Progenitor cell of endocrine pancreas (in vitro differentiated cells): ENCODE measurements around the gene VRTN. TPM values are rescaled to one million over a fixed set of nuclear protein-coding genes. Genes with fewer than 3 reads are reported as not detected.

ENCODE experiments used
- DNase-seq: peaks from one replicate; pipeline ENCODE4 v3.0.0; 2021; ENCODE audit warnings: low spot score; ENCODE audit not compliant: unreplicated experiment
- H3K27ac Mint-ChIP-seq: 2 replicates; pipeline ENCODE4 v1.8.0; 2021; ENCODE audit warnings: mild to moderate bottlenecking, moderate library complexity, mixed read lengths
- H3K27me3 Mint-ChIP-seq: 2 replicates; pipeline ENCODE4 v1.8.0; 2021; ENCODE audit warnings: mixed read lengths
- H3K36me3 Mint-ChIP-seq: 2 replicates; pipeline ENCODE4 v1.8.0; 2022; ENCODE audit warnings: mixed read lengths; ENCODE audit not compliant: insufficient read depth
- H3K4me1 Mint-ChIP-seq: 2 replicates; pipeline ENCODE4 v1.8.0; 2021; ENCODE audit warnings: low read depth, mixed read lengths
- H3K4me3 Mint-ChIP-seq: 2 replicates; pipeline ENCODE4 v1.8.0; 2021; ENCODE audit warnings: low read depth, mild to moderate bottlenecking, moderate library complexity, mixed read lengths
- H3K9me3 Mint-ChIP-seq: 2 replicates; pipeline ENCODE4 v1.8.0; 2021; ENCODE audit warnings: low read depth, mixed read lengths
- CTCF ChIP-seq: fragments of 200-600 bp; sonication (generic); IDR thresholded peaks from one replicate; pipeline ENCODE4 v1.5.0; 2021; ENCODE audit warnings: antibody characterized with exemption, mild to moderate bottlenecking; ENCODE audit not compliant: unreplicated experiment
- total RNA-seq: library from RNA; stranded (reverse); gene quantifications from 2 replicates; pipeline ENCODE4 v1.2.1, GENCODE V29; 2021

The VRTN gene
- total RNA-seq, 1 donor from 2014 or later: 1.5 TPM

DNA sequence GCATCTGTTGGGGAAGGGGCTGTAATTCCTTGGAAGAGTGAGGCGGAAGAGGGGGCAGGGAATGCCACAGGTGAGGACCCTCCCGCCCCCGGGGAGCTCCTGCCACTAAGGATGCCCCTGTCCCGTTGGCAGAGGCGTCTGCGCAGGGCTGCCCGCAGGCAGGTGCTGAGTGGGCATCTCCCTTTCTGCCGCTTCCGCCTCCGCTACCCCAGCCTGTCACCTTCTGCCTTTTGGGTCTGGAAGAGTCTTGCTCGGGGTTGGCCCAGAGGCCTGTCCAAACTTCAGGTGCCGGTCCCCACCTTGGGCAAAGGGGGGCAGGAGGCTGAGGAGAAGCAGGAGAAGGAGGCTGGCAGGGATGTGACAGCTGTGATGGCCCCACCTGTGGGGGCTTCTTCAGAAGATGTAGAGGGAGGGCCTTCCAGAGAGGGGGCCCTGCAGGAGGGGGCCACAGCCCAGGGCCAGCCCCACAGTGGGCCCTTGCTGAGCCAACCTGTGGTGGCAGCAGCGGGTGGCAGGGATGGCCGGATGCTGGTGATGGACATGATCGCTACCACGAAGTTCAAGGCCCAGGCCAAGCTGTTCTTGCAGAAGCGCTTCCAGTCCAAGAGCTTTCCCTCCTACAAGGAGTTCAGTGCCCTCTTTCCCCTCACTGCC is 10.0 kb downstream of the VRTN start:
- Mint-ChIP-seq H3K9me3 (no peaks in the 10 kb centered on the region), H3K27me3 (no peaks in the 10 kb centered on the region), H3K36me3 (no peaks in the 10 kb centered on the region), H3K27ac (no peak overlapping the region), H3K4me3 (no peak overlapping the region), H3K4me1 (peaks cover 2% of the 10 kb centered on the region)
- DNase-seq: no peak
- TF ChIP-seq CTCF: no peak

GRCh38 chr14:74360163-74360562 is 11.9 kb downstream of the VRTN start:
- no peaks in the 10 kb centered on the region for H3K36me3 Mint-ChIP-seq

GRCh38 chr14:74362361-74362915 is 14.2 kb downstream of the VRTN start:
- Mint-ChIP-seq H3K27me3 (no peaks in the 10 kb centered on the region), H3K4me1 (peaks cover 2% of the 10 kb centered on the region), H3K9me3 (no peaks in the 10 kb centered on the region), H3K36me3 (no peaks in the 10 kb centered on the region), H3K4me3 (no peak overlapping the region), H3K27ac (no peak overlapping the region)
- peak; percentile 91 for TF ChIP-seq CTCF
- peak; percentile 70 for DNase-seq

More at GRCh38 chr14:74360163-74360562, 11.9 kb downstream of the VRTN start:
- no peak overlapping the region for H3K27ac Mint-ChIP-seq
- H3K9me3 Mint-ChIP-seq: no peaks in the 10 kb centered on the region
- no peak for TF ChIP-seq CTCF
- no peaks in the 10 kb centered on the region for H3K27me3 Mint-ChIP-seq
- peaks cover 2% of the 10 kb centered on the region for H3K4me1 Mint-ChIP-seq
- no peak for DNase-seq
- H3K4me3 Mint-ChIP-seq: no peak overlapping the region

- Mint-ChIP-seq H3K27me3 (no peaks in the 10 kb centered on the region), H3K4me3 (no peak overlapping the region), H3K9me3 (no peaks in the 10 kb centered on the region), H3K4me1 (peaks cover 2% of the 10 kb centered on the region), H3K36me3 (no peaks in the 10 kb centered on the region), H3K27ac (no peak overlapping the region)
- DNase-seq: no peak
- no peak for TF ChIP-seq CTCF
These were observed 16.1 kb downstream of the VRTN start for GRCh38 chr14:74364271-74364880.

DNA sequence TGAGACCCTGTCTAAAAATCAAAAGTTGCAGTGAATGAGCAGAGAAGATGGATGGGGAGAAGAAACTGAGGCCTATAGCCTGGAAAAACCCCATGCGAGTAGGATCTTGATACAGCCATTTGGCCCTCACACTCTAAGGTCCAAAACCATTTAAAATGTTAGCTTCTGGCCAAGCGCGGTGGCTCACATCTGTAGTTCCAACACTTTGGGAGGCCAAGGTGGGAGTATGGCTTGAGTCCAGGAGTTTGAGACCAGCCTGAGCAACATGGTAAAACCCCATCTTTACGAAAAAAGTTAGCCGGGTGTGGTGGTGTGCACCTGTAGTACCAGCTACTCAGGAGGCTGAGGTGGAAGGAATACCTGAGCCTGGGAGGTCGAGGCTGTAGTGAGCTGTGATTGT is 19.8 kb downstream of the VRTN start:
- Mint-ChIP-seq H3K4me3 (no peak overlapping the region), H3K9me3 (no peaks in the 10 kb centered on the region), H3K27me3 (no peaks in the 10 kb centered on the region), H3K4me1 (no peaks in the 10 kb centered on the region), H3K36me3 (no peaks in the 10 kb centered on the region), H3K27ac (no peak overlapping the region)
- no peak for TF ChIP-seq CTCF
- DNase-seq: no peak
